Nephron (organoid): ENCODE data around the gene KCNJ1.

ENCODE experiments used
- H3K27ac Mint-ChIP-seq, 3 experiments: 2 replicates each; pipeline ENCODE4 v1.8.0; 2020; ENCODE audit warnings: mixed read lengths in 3 of 3, mild to moderate bottlenecking in 2 of 3, moderate library complexity in 1 of 3
- H3K27me3 Mint-ChIP-seq: 2 replicates; pipeline ENCODE4 v1.8.0; 2021; ENCODE audit warnings: low read depth, mild to moderate bottlenecking, moderate library complexity, mixed read lengths
- H3K36me3 Mint-ChIP-seq: 2 replicates; pipeline ENCODE4 v1.8.0; 2020; ENCODE audit warnings: low read depth, mixed read lengths
- H3K4me1 Mint-ChIP-seq: 2 replicates; pipeline ENCODE4 v1.8.0; 2020; ENCODE audit warnings: mixed read lengths
- H3K4me3 Mint-ChIP-seq, 3 experiments: 2 replicates each; pipeline ENCODE4 v1.8.0; 2020; ENCODE audit warnings: mild to moderate bottlenecking in 3 of 3, mixed read lengths in 3 of 3, moderate library complexity in 2 of 3
- H3K9me3 Mint-ChIP-seq: 2 replicates; pipeline ENCODE4 v1.8.0; 2020; ENCODE audit warnings: mixed read lengths
- TF ChIP-seq, protein P1 (sequence below), 3 experiments: fragments of 200-600 bp; sonication (generic); IDR thresholded peaks; one replicate each; pipeline ENCODE4 v1.5.0; 2021; ENCODE audit warnings: antibody characterized with exemption in 3 of 3; ENCODE audit not compliant: unreplicated experiment in 3 of 3

The KCNJ1 gene

DNA sequence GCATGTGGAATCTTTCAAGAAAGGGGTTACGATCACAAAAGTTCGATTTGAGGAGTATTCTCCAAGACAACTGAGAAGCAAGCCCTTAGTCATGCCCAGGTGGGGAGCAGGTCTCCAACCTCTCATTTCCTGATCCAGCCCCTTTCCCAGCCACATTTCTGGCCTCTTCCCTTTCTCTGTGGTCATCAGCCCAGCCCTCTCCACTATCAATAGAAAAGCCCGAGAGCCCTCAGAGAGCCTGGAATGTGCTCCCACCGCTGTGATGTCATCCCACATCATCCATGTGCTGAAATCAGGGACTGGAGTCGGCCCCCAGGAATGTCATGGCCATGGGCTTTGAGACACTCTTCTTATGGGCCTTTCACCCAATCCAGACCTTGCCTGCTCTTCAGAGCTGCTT is 62.6 kb downstream of the KCNJ1 start:
- Mint-ChIP-seq H3K4me3 (no peak overlapping the region), H3K27me3 (peaks cover 11% of the 10 kb centered on the region), H3K36me3 (peaks cover 54% of the 10 kb centered on the region), H3K4me1 (peaks cover 21% of the 10 kb centered on the region), H3K9me3 (no peaks in the 10 kb centered on the region), H3K27ac (peak overlapping the region; percentile 29 to 74 (median 30))
- TF ChIP-seq, protein P1, sequence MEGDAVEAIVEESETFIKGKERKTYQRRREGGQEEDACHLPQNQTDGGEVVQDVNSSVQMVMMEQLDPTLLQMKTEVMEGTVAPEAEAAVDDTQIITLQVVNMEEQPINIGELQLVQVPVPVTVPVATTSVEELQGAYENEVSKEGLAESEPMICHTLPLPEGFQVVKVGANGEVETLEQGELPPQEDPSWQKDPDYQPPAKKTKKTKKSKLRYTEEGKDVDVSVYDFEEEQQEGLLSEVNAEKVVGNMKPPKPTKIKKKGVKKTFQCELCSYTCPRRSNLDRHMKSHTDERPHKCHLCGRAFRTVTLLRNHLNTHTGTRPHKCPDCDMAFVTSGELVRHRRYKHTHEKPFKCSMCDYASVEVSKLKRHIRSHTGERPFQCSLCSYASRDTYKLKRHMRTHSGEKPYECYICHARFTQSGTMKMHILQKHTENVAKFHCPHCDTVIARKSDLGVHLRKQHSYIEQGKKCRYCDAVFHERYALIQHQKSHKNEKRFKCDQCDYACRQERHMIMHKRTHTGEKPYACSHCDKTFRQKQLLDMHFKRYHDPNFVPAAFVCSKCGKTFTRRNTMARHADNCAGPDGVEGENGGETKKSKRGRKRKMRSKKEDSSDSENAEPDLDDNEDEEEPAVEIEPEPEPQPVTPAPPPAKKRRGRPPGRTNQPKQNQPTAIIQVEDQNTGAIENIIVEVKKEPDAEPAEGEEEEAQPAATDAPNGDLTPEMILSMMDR (IDR thresholded peaks at IDR 0.05; ENCODE audit: unreplicated experiment in 3 of 3), result no peak

DNA sequence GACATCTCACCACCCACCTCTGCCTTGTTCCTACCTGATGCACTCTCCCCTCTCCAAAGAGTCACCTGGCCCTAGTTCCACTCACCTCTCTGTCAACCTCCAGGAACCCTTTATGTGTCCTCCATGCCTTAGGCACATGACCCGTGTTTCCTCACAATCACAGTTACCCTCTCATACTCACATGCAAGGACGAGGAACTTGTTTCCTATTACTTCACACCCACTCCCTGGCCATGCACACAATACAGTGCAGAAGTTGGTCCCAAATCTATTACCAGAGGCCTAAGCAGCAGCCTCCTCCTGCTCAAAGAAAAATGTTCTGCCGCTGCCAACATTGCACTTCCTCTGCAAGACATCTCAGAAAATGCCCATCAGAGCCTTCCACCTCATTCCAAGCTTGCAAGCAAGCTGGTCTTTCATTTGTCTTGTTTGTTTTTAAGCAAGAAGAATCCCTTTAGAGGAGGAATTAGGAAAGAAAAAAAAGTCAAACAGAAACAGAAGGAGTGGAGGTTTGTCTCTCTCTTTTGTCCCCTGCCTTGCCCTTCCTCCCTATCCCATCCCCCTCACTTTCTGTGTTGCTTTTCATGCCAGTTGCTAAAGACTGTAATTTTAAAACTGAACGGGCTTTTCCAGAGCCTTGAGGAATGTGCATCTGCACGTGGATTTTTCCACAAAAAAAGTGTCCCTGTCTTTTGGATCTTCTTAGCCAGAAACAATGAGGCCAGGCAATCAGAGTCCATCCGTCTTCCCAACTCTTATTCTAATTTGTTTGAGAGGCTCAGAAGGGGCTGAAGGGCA is 63.4 kb downstream of the KCNJ1 start:
- no peak overlapping the region for H3K4me3 Mint-ChIP-seq
- TF ChIP-seq, protein P1 (IDR thresholded peaks at IDR 0.05; ENCODE audit: unreplicated experiment in 3 of 3), result no peak
- peaks cover 11% of the 10 kb centered on the region for H3K27me3 Mint-ChIP-seq
- H3K27ac Mint-ChIP-seq, result peak overlapping the region; percentile 29 to 74 (median 30)
- H3K36me3 Mint-ChIP-seq, result peaks cover 46% of the 10 kb centered on the region
- H3K9me3 Mint-ChIP-seq, result no peaks in the 10 kb centered on the region
- H3K4me1 Mint-ChIP-seq, result peaks cover 21% of the 10 kb centered on the region

DNA sequence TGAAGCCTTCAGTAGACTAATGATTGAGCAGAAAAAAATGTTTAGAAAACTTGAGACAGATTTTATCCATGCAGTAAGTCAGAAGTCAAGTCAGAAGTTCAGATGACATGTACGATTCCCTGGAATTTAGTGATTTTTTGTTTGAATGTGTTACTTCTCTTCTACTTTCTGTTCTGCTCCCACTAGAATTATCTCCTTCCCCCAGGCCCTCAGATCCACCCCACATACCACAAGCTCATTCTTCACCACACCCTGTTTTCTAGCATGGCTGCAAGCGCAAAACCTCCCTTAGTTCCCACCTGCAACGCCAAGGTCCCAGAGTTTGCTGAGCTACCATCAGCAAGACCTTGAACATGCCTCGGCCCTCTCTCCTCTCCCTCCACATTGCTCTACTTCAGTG is 64.1 kb downstream of the KCNJ1 start:
- Mint-ChIP-seq H3K9me3 (no peaks in the 10 kb centered on the region), H3K4me3 (no peak overlapping the region), H3K36me3 (peaks cover 46% of the 10 kb centered on the region), H3K27ac (no peak overlapping the region), H3K4me1 (peaks cover 21% of the 10 kb centered on the region), H3K27me3 (peaks cover 11% of the 10 kb centered on the region)
- TF ChIP-seq, protein P1 (IDR thresholded peaks at IDR 0.05; ENCODE audit: unreplicated experiment in 3 of 3), result peak in 1 of 3 experiments; percentile 24

DNA sequence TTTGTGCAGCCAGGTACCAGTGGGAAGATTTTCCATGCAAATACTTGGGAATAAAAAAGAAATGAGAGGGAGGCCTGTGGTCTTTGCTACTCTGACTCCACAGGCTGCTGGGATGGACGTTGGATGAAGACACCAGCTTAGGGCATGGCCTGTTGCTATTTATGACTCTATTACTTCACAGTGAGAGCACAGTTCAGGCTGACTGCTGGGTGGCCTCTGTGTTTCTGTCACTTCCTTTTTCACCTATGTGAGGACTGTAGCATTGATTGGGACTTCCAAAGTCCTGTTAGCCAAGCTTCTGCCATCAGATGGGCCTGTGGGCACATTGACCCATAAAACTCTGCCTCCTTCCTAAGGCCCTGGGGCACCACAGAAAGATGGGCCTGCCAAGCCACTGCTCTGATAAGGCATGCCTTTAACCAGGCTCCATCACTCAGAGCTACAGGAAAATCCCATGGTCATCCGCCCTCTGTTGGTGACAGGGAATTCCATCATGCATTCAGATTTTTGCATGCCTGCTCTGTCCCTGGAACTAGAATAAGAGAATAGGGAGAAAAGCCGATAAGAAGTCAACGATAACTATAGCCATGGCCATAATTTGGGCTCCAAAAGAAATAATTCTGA is 64.6 kb downstream of the KCNJ1 start:
- H3K9me3 Mint-ChIP-seq, result no peaks in the 10 kb centered on the region

DNA sequence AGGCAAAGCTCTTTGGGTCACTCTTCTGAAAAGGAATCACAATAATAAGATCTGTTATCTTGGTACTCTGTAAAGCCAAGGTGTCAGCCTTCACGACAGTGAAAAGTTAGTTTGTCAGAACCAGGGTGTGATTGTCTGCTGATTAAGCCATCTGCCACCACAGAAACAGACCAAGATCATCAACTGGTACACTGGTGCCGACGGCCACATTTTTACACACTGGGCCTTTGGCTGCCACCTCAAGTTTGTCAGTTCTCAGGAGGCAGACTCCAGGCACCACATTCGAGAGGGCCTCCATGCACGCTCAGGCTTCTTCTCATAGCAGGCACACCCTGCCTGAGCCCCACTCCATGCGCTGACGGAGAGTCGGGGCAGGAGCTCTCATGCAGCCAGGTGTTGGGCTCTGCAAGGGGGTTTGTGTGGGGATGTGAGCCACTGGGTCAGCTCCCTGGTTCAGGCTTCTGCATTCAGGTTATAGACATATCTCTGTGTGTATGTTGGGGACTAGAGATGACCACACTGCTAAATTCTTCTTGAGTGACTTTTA is 66.2 kb downstream of the KCNJ1 start:
- Mint-ChIP-seq H3K4me3 (no peak overlapping the region), H3K27me3 (peaks cover 11% of the 10 kb centered on the region), H3K9me3 (no peaks in the 10 kb centered on the region), H3K27ac (peak overlapping the region in 2 of 3 experiments; percentile 23 to 58), H3K4me1 (peaks cover 21% of the 10 kb centered on the region), H3K36me3 (peaks cover 46% of the 10 kb centered on the region)
- TF ChIP-seq, protein P1 (IDR thresholded peaks at IDR 0.05; ENCODE audit: unreplicated experiment in 3 of 3), result no peak

More for the DNA sequence above, 64.6 kb downstream of the KCNJ1 start:
- TF ChIP-seq, protein P1 (IDR thresholded peaks at IDR 0.05; ENCODE audit: unreplicated experiment in 3 of 3), result peak; percentile 29 to 57 (median 47)
- Mint-ChIP-seq H3K4me1 (peaks cover 21% of the 10 kb centered on the region), H3K36me3 (peaks cover 45% of the 10 kb centered on the region), H3K27me3 (peaks cover 11% of the 10 kb centered on the region), H3K4me3 (no peak overlapping the region), H3K27ac (peak overlapping the region in 1 of 3 experiments; percentile 61)
